Stimulated activated CD8-positive, alpha-beta memory T cell treated with anti-CD3 and anti-CD28 coated beads, Interleukin-2, amount 100 ng/mL, for 48 hours (primary cell): Measurements from ENCODE around the gene HBE1.
"Not testable (repeated sequence)": the region's sequence is repeated elsewhere in the genome, so short reads cannot be mapped to it uniquely, and the experiment has no call there.

Experiments used
- DNase-seq, 2 donors: peaks; one replicate each; pipeline ENCODE4 v3.0.0-alpha.2; 2020; ENCODE audit warnings: low read depth in 2 of 2

The HBE1 gene

DNA sequence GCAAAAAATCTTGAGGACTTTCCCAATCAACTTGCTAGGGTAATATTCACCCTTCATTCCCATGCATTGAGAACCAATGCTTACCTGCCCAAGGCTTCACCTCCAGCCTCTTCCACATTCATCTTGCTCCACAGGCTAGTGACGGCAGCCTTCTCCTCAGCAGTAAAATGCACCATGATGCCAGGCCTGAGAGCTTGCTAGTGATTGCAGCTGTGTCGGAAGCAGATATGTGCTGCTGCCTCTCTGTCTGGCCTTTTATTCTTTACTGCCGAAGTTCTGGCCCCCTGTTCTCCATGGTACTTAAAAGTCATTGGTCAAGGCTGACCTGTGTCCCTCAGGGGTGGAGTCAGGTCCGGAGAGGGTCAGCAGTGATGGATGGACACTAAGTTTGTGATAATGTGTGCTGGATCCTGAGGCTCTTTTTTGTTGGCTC lies at the start of gene HBE1:
HBE1 (minus strand) TSS at position 231 of the 433 bp plus-strand sequence; CDS start at position 176, 55 bp downstream.
- no peak for DNase-seq

DNA sequence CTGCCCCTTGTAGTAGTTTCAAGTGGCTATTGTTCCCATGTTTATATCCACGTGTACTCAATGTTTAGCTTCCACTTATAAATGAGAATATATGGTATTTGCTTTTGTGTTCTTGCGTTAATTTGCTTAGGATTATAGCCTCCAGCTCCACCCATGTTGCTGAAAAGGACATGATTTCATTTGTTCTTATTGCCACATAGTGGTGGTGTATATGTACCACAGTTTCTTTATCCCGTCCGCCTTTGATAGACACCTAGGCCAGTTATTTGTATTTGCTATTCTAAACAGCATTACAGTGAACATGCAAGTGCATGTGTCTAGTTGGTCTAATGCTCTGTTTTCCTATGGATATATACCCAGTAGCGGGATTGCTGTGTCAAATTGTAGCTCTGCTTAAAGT lies 47.5 kb upstream of the HBE1 start:
- no peak for DNase-seq

DNA sequence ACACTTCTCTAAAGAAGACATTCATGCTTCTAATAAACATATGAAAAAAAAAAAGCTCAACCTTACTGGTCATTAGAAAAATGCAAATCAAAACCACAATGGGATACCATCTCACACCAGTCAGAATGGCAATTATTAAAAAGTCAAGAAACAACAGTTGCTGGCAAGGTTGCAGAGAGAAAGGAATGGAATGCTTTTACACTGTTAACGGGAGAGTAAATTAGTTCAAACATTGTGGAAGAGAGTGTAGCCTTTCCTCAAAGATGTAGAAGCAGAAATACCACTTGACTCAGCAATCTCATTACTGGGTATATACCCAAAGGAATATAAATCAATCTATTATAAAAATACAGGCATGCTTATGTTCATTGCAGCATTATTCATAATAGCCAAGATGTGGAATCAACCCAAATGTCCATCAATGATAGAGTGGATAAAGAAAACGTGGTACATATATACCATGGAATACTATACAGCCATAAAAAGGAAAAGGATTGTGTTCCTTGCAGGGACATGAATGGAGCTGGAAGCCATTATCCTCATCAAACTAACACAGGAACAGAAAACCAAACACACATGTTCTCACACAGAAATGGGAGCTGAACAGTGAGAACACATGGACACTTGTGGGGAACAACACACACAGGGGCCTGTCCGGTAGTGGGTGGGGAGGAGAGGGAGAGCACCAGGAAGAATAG lies 43.7 kb upstream of the HBE1 start:
- not testable (repeated sequence) for DNase-seq

DNA sequence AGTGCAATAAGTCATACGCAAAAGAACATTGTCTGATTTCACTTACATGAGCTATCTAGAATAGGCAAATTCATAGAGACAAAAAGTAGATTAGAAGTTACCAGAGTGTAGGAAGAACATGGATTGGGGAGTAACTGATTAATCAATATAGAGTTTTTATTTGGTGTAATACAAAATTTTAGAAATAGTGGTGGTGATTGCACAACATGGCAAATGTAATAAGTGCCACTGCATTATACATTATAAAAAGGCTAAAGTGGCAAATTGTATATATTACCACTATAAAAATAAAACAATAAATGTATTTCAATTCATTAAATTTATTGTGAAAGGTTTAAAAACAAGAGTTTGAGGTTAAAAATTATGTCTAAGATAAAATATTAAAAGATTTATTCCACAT lies 40.7 kb upstream of the HBE1 start:
- no peak for DNase-seq

DNA sequence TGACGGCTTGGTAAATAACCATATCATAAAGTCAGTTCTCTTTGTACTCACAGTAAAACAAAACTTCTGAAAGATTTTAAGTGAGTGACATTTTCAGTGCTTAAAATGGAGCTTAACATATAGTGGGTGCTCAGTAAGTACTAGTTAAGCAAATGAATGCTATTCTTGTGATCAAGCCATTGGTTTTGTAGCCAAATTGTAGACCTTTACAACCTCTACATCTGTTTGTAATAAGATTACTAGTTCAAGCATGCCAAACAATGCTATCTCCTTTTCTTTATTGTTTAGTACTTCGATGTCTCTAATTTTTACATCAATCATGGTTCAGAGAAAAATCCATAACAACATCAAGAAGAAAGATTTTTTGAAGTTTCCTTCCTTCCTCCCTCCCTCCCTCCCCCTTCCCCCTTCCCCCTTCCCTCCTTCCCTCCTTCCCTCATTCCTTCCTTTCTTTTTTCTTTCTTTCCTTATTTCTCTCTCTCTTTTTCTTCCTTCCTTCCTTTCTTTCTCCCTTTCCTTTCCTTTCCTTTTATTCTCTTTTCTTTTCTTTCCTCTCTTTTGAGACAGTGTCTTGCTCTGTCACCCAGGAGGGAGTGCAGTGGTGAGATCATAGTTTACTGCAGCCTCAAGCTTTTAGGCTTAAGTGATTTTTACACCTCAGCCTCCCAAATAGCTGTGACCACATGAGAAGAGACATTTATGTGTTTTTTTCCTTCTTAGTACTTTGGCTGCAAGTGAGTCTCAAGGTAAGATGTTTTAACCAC lies 37.7 kb upstream of the HBE1 start:
- DNase-seq, result no peak

DNA sequence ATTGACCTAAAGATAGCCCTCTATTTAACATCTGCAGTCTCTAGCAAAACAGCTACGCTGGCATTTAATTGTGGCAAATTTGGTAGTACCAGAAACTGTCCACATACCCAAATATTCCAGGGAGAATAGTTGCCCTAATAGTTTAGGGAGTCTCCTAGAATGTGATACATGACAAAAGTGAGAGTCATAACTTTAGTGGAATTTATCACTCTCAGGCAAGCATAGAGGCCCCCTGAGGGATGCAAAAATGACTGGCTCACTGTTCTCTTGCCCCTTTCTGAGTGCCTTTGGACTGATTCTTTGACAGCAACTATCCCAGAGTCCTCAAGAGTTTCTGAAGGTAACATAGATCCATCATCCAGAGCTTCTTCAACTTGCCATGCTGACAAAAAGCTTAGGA lies 34.3 kb upstream of the HBE1 start:
- DNase-seq, result no peak

DNA sequence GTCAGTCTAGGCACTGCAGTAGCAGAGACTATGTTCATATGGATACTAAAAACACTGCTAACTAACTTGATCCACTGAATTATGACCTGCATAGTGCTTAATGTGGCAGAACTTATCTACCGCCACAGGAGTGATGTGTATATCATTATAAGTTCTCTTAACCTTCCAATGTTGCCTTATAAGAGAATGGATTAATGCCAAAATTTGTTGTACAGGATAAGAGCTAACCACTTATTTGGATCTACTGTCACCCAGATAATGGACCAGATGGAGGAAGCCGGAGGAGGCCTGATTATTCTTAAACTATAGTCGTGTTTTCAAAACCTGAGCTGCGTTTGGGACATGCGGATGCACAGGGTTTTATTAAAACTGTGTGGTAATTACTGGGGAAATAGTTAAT lies 33.9 kb upstream of the HBE1 start:
- no peak for DNase-seq

DNA sequence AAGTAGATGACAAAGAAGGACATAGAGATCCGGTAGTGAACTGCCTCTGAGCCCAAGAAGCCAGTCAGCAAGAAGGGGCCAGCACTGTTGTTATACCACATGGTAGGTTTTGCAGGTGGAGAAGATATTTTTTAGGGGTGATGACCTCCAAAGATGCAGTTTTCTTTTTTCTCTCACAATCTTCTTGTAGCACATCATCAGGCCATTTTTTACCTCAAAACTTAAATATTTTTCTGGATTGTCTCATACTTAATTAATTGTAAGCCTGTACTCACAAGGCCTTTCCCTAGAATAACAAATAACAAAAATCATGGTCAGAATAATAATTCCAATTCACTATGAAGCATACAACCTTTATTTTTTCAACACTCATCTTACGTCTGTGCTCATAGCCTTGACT lies 32.1 kb upstream of the HBE1 start, which contains the start of gene OR51B4:
OR51B4 (minus strand) TSS at position 101 of the 400 bp plus-strand sequence; CDS start at position 101, 0 bp downstream.
- DNase-seq, result no peak

DNA sequence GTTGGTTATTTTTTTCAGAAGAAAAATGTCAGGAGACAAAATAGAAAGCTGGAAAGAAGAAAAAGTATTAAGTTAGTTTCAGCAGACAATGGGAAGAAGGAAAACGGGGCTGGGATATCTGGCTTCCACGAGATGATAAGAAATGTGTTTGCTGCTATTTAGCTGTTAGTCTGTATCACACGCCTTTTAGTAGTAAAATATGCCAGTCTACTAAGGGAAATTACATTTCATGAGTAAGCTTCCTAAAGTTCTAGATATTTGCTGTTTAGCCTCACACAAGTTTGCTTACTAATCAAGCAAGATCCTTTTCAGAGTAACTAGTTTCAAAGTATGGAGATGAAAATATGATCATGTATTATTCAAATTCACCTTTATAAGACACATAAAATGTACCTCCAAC lies 30.5 kb upstream of the HBE1 start:
- DNase-seq, result no peak

DNA sequence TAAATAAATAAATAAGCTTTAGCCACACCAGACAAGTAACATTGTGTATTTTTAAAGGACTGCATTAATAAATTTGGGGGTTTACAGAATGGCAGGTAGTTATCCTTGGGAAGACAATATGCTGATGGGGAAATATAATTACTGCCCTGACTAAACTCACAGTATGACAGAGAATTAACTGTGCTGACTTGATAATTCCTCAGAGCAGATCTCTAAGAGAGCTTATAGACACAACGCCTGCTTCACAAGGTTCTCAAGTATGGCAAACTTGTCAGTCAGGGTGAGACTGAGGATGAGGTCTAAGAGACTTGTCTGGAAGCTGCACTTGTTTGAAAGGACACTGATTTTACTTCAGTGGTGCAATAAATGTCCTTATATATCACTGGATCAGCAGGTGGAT lies 28.7 kb upstream of the HBE1 start:
- no peak for DNase-seq

DNA sequence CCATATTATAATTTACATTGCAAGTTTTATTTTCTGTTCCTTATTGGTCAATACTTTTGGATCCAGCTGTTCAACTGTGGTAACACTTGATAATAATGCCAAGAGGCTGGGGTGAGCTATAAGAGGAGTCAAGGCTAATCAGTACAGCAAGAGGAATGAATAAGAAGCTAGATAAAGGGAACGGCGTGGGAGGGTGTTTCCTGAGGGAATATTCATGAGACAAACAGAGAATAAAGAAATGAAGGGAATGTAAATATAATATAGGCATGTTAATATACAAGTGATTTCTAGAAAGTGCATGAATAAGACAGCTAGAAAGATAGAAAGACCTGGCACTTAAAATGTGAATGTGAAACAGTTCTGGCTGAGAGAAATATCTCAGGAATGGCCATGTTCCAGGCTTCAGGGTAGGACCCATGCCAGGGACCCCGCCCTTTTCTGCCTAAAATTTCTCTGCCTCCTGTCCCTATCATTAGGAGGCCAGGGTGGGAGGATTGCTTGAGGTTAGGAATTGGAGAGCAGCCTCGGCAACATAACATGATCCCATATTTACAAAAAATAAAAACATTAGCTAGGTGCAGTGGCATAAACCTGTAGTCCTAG lies 28.1 kb upstream of the HBE1 start:
- DNase-seq, result no peak

DNA sequence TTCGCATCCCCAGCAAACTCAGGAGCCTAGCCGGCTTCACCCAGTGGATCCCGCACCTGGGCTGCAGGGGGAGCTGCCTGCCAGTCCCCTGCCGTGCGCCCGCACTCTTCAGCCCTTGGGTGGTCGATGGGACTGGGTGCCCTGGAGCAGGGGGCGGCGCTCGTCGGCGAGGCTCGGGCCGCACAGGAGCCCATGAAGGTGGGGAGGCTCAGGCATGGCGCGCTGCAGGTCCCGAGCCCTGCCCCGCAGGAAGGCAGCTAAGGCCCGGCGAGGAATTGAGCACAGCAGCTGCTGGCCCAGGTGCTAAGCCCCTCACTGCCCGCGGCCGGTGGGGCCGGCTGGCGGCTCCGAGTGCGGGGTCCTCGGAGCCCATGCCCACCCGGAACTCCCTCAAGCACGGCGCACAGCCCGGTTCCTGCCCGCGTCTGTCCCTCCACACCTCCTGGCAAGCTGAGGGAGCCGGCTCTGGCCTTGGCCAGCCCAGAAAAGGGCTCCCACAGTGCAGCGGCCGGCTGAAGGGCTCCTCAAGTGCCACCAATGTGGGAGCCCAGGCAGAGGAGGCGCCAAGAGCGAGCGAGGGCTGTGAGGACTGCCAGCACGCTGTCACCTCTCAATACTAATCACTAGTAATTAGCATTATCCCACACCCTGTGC lies 24.7 kb upstream of the HBE1 start:
- not testable (repeated sequence) for DNase-seq

DNA sequence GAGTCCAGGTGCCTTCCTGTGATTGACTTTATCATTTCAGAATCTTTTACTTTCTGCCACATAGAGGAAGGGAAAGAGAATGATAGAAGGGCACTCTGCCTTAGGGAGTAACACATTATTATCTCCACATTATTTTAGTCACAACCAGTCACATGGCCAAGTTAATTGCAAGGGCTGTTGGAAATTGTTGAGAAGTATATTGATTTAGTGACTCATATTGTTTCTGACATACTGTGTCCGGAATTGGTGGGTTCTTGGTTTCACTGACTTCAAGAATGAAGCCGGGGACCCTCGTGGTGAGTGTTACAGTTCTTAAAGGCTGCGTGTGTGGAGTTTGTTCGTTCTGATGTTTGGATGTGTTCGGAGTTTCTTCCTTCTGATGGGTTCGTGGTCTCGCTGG lies 23.3 kb upstream of the HBE1 start:
- DNase-seq, result no peak

DNA sequence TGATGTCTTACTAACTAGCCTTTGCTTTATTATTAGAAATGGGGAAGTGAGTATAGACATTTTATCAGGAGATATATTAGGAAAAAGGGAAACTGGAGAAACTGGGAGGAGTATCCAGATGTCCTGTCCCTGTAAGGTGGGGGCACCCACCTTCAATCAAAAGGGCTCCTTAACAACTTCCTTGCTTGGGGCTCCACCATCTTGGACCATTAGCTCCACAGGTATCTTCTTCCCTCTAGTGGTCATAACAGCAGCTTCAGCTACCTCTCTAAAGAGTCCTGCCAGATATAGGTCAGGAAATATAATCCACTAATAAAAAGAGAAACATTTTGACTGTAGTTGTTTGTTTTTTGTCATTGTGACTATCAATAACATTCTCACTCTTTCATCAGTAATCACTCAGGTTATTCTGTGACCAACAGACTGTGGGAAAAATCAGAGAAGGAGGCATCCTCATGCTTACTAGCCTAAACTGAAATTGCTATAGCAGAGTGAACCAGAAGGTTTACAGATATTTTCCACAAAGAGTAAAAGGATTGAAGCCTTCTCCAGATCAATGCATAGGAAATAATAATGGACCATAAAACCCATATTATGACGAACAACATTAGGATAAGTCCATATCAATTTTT lies 21.6 kb upstream of the HBE1 start:
- no peak for DNase-seq

DNA sequence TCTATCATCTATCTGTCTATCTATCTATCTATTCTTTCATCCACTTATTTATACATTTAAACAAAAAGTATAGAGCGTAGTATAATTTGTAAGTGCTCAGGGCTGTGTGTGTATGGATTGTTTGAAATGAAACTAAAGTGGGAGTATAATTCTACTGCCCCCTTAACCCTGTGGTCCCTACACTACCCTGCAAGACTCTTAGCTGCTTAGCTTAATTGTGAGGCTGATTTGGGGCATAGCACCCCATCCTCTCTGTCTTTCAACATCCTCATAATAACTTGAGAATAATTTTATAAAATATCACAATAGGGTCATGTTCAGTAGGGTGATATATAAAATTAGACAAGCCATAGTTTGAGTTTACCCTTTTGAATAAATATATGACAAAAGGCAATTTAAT lies 20.4 kb upstream of the HBE1 start:
- DNase-seq, result no peak

DNA sequence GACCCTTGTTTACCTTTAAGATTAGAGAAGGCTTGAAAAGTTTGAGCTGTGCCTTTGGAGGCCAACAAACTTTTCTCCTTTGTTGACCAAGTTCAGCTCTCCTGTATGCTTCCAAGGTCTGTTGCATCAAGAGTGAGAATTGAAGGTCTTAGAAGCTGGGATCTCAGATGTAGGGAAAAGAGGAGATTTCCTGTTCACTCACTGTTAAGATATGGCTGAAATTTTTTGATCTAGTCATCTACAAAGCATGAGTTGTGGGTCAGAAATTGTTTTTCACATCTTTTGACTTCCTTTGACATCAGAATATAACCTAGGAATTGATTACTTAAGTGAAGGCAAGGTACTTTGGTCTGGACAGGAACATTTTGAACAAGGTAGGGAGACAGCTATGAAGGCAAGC lies 20.0 kb upstream of the HBE1 start:
- no peak for DNase-seq

DNA sequence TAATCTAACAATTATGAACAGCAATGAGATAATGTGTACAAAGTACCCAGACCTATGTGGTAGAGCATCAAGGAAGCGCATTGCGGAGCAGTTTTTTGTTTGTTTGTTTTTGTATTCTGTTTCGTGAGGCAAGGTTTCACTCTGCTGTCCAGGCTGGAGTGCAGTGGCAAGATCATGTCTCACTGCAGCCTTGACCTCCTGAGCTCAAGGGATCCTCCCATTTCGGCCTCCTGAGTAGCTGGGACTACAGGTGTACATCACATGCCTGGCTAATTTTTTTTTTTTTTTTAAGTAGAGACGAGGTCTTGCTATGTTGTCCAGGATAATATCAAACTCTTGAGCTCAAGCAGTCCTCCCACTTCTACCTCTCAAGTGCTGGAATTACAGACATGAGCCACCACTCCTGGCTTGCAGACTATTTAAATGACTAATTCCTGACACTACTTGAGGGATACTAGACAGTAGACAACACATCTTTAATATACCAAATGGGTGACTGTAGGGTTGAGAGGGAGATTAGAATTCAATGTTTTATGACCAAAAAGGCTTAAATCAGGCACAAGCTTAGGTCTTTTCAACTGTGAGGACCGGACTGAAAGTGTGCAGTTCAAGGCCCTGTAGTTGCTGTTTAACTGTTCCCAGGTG lies 19.3 kb upstream of the HBE1 start:
- DNase-seq, result no peak

DNA sequence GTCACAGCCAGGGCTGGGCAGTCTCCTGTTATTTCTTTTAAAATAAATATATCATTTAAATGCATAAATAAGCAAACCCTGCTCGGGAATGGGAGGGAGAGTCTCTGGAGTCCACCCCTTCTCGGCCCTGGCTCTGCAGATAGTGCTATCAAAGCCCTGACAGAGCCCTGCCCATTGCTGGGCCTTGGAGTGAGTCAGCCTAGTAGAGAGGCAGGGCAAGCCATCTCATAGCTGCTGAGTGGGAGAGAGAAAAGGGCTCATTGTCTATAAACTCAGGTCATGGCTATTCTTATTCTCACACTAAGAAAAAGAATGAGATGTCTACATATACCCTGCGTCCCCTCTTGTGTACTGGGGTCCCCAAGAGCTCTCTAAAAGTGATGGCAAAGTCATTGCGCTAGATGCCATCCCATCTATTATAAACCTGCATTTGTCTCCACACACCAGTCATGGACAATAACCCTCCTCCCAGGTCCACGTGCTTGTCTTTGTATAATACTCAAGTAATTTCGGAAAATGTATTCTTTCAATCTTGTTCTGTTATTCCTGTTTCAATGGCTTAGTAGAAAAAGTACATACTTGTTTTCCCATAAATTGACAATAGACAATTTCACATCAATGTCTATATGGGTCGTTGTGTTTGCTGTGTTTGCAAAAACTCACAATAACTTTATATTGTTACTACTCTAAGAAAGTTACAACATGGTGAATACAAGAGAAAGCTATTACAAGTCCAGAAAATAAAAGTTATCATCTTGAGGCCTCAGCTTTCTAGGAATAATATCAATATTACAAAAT lies 18.6 kb upstream of the HBE1 start:
- no peak for DNase-seq

DNA sequence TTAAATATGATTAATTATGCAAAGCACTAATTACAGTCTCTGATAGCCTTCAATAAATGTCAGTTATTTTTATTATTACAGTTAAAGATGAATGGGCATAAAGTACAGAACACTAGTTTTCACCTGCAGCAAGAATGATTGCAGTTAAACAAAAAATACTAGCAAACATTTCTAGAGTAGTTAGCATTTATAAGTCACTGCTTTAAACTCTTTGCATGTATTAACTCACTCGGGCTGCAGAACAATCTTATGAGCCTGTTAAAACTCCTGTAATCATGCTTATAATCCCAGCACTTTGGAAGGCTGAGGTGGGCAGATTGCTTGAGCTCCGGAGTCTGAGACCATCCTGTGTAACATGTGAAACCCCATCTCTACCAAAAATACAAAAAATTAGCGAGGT lies 17.2 kb upstream of the HBE1 start:
- no peak for DNase-seq

DNA sequence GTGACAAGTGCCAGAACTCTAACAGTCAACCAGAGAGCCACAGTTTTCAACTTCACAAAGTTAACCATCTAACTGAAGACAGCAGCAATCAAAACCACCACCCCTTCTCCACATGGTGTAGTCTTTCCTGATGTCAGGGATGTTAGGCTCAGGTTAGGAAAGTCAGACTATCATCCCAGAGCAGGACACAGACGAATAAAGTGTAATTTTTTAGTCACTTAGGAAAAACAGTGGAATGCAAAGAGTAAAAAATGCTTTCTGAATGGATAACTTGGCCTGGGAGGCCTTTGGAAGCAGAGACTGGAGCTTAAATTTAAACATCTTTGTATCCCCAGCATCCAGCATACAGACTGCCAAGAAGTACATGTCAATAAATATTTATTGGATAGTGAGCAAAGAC lies 16.6 kb upstream of the HBE1 start:
- no peak for DNase-seq
